ENCODE data around the gene PDXK. TPM values are rescaled to one million over a fixed set of nuclear protein-coding genes. Genes with fewer than 3 reads are reported as not detected.

Gene PDXK
- total RNA-seq, 1 donor from 2014 or later, result 54.0 TPM

GRCh38 chr21:43717166-43717853 is 1.6 kb upstream of the PDXK start:
- Mint-ChIP-seq H3K36me3 (no peaks in the 10 kb centered on the region), H3K9me3 (no peaks in the 10 kb centered on the region), H3K4me3 (peak overlapping the region; percentile 88), H3K27ac (no peak overlapping the region), H3K27me3 (ENCODE audit: insufficient read depth, low read depth) (peaks cover 17% of the 10 kb centered on the region), H3K4me1 (peaks cover 20% of the 10 kb centered on the region)
- Histone ChIP-seq H4K20me1 (ENCODE audit: low read depth) (peaks cover 18% of the 10 kb centered on the region), H3K79me2 (ENCODE audit: low read depth) (peaks cover 16% of the 10 kb centered on the region), H3K4me3 (no peak overlapping the region), H3K4me1 (peaks cover 13% of the 10 kb centered on the region), H3K9ac (no peak overlapping the region), H3K27ac (no peak overlapping the region), H3K36me3 (no peaks in the 10 kb centered on the region), H3F3A (ENCODE audit: low read depth) (no peaks in the 10 kb centered on the region), H3K9me3 (ENCODE audit: low read depth) (no peaks in the 10 kb centered on the region), H3K4me2 (no peak overlapping the region), H3K27me3 (peaks cover 41% of the 10 kb centered on the region), H2AFZ (replicated peaks) (no peak overlapping the region)
- no peak for DNase-seq (ENCODE audit: low spot score)
- no peak for TF ChIP-seq EZH2phosphoT487 (IDR thresholded peaks at IDR 0.05)
- no peak for TF ChIP-seq EZH2 (IDR thresholded peaks at IDR 0.05)
- TF ChIP-seq CTCF (IDR thresholded peaks at IDR 0.05), result no peak

- Histone ChIP-seq H4K20me1 (ENCODE audit: low read depth) (peaks cover 18% of the 10 kb centered on the region), H3K27me3 (peaks cover 41% of the 10 kb centered on the region), H3K4me1 (peaks cover 13% of the 10 kb centered on the region), H3F3A (ENCODE audit: low read depth) (no peaks in the 10 kb centered on the region), H3K4me2 (peak overlapping the region; percentile 96), H3K79me2 (ENCODE audit: low read depth) (peaks cover 16% of the 10 kb centered on the region), H3K36me3 (no peaks in the 10 kb centered on the region), H3K9ac (no peak overlapping the region), H2AFZ (replicated peaks) (peak overlapping the region; percentile 98), H3K4me3 (peak overlapping the region; percentile 100), H3K9me3 (ENCODE audit: low read depth) (no peaks in the 10 kb centered on the region), H3K27ac (no peak overlapping the region)
- H3K36me3 Mint-ChIP-seq, result no peaks in the 10 kb centered on the region
- no peaks in the 10 kb centered on the region for H3K9me3 Mint-ChIP-seq
- H3K4me1 Mint-ChIP-seq, result peaks cover 18% of the 10 kb centered on the region
- peaks cover 20% of the 10 kb centered on the region for H3K27me3 Mint-ChIP-seq (ENCODE audit: insufficient read depth, low read depth)
- H3K4me3 Mint-ChIP-seq, result peak overlapping the region; percentile 88
- DNase-seq (ENCODE audit: low spot score), result no peak
- peak overlapping the region; percentile 33 for H3K27ac Mint-ChIP-seq
- TF ChIP-seq EZH2 (IDR thresholded peaks at IDR 0.05) (peak; percentile 11), CTCF (IDR thresholded peaks at IDR 0.05) (no peak), EZH2phosphoT487 (IDR thresholded peaks at IDR 0.05) (no peak)
Observed at GRCh38 chr21:43717967-43718871, 710 bp upstream of the PDXK start.

- TF ChIP-seq EZH2 (IDR thresholded peaks at IDR 0.05), result no peak
- no peak for TF ChIP-seq EZH2phosphoT487 (IDR thresholded peaks at IDR 0.05)
- TF ChIP-seq CTCF (IDR thresholded peaks at IDR 0.05), result no peak
- H3K79me2 ChIP-seq (ENCODE audit: low read depth), result peaks cover 16% of the 10 kb centered on the region
- H3K4me3 ChIP-seq, result peak overlapping the region; percentile 100
- H3K4me1 ChIP-seq, result peaks cover 13% of the 10 kb centered on the region
- peaks cover 18% of the 10 kb centered on the region for H4K20me1 ChIP-seq (ENCODE audit: low read depth)
- peak overlapping the region; percentile 92 for H2AFZ ChIP-seq (replicated peaks)
- H3K36me3 Mint-ChIP-seq, result no peaks in the 10 kb centered on the region
- H3K4me3 Mint-ChIP-seq, result peak overlapping the region; percentile 84
- peak overlapping the region; percentile 96 for H3K4me2 ChIP-seq
- DNase-seq (ENCODE audit: low spot score), result peak; percentile 36
- no peaks in the 10 kb centered on the region for H3K36me3 ChIP-seq
- H3K9ac ChIP-seq, result peak overlapping the region; percentile 60
- H3K9me3 Mint-ChIP-seq, result no peaks in the 10 kb centered on the region
- H3K27me3 ChIP-seq, result peaks cover 41% of the 10 kb centered on the region
- peaks cover 18% of the 10 kb centered on the region for H3K27me3 Mint-ChIP-seq (ENCODE audit: insufficient read depth, low read depth)
- H3F3A ChIP-seq (ENCODE audit: low read depth), result no peaks in the 10 kb centered on the region
- H3K27ac ChIP-seq, result no peak overlapping the region
- H3K4me1 Mint-ChIP-seq, result peaks cover 18% of the 10 kb centered on the region
- no peak overlapping the region for H3K27ac Mint-ChIP-seq
- H3K9me3 ChIP-seq (ENCODE audit: low read depth), result no peaks in the 10 kb centered on the region
Observed at GRCh38 chr21:43719748-43720538, 1.0 kb downstream of the PDXK start.
